GM19238 (cell line): Measurements from ENCODE around the gene VDR.
"Not testable (repeated sequence)": the region's sequence is repeated elsewhere in the genome, so short reads cannot be mapped to it uniquely, and the experiment has no call there.

Experiments used
- DNase-seq: peaks from one replicate; pipeline ENCODE4 v3.0.0; 2011; ENCODE audit warnings: low spot score; ENCODE audit not compliant: insufficient read length

VDR gene

DNA sequence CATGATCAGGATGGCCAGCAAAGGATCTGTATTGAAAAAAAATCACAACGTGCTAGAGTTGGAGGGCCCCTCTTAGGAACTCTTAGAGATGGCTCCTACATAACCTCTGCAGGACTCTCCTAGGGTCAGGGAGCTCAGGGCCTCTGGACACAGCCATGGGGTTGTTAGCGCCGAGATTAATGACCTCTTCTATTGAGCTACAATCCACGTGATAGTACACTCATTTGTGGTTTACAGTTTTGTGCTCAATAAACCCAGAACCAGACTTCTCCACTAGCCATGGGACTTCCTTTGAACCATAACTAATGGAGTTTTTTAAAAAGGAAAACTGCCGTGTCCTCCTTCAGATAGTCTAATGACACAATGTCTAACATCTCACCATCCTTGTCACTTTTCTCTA, 55.5 kb downstream of the VDR start:
- no peak for DNase-seq

DNA sequence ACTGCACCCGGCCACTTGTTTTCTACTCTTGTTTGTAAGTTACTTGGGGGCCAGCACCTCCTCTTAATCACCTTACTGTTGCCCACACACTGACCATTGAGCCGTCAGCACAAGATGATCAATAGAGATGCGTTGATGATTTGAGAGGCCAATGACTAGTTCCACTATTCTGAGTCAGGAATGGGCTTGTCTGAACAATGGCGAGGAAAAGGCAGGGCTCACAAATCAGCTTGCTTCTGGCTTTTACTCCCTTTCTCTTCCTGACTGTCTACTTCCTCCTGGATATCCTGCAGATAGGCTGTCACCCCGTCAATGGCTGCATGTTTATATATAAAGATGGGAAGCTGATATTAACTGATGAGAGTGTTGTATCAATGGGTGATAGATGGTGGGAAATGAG, 55.9 kb downstream of the VDR start:
- DNase-seq, result no peak

DNA sequence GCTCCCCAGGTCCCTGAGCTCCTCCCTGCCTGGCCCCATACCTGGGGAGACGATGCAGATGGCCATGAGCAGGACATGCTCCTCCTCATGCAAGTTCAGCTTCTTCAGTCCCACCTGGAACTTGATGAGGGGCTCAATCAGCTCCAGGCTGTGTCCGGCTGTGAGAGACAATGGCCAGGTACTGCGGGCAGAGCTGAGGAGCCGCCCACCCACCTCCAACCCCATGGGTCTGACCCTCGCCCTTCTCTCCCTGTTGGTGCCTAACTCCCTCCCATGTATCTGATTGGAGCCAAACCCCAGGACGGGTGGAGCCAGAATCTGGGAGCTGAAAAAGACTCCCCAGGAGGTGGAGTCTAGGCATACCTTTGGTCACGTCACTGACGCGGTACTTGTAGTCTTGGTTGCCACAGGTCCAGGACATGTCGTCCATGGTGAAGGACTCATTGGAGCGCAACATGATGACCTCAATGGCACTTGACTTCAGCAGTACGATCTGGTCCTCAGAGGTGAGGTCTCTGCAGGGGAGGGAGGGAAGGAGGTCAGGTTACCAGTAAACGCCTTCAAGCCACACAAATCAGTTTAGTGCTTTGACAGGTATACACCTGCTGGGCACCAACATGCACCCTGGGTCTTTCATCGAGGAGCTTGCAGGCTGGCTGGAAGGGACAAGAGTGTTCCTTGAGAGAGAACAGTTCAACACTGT, 58.3 kb downstream of the VDR start:
- DNase-seq, result no peak

DNA sequence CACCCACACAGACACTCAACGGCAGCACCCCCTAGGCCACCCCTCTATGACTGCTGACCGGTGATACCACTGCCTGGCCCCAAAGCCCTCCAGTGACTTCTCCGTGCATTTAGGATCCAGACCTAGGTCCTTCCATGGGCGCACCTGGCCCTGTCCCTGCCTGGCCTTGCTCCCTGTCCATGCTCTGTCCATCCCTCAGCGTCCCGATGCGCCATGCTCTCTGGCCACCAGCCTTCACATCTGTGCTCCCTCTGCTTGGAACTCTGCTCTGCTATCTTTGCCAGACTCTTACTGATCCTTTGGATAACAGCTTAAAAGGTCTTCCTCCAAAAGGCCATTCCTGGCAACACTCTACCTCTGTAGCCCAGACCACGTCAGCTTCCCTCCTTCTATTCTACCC, 59.7 kb downstream of the VDR start:
- DNase-seq, result no peak

DNA sequence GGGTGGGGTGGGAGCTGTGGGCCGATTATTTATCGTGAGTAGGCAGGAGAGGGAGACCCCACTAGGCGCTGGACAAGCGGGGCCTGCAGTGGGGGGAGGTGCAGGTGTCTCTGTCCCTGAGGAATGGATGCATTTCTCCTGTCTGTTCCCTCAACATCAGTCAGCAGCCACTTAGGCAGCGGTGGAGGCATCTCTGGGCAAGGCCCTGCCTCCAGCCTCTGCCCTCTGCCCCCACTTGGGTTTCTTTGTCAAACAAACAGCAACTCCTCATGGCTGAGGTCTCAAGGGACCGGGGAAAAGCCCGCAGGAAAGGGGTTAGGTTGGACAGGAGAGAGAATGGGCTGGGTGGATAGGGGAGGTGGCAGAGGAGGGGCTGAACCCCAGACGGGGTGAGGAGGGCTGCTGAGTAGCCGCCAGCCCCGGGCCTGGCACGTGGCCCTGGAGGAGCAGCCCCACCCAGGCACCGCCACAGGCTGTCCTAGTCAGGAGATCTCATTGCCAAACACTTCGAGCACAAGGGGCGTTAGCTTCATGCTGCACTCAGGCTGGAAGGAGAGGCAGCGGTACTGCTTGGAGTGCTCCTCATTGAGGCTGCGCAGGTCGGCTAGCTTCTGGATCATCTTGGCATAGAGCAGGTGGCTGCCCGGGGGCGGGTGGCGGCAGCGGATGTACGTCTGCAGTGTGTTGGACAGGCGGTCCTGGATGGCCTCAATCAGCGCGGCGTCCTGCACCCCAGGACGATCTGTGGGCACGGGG, 60.4 kb downstream of the VDR start:
- DNase-seq, result no peak

DNA sequence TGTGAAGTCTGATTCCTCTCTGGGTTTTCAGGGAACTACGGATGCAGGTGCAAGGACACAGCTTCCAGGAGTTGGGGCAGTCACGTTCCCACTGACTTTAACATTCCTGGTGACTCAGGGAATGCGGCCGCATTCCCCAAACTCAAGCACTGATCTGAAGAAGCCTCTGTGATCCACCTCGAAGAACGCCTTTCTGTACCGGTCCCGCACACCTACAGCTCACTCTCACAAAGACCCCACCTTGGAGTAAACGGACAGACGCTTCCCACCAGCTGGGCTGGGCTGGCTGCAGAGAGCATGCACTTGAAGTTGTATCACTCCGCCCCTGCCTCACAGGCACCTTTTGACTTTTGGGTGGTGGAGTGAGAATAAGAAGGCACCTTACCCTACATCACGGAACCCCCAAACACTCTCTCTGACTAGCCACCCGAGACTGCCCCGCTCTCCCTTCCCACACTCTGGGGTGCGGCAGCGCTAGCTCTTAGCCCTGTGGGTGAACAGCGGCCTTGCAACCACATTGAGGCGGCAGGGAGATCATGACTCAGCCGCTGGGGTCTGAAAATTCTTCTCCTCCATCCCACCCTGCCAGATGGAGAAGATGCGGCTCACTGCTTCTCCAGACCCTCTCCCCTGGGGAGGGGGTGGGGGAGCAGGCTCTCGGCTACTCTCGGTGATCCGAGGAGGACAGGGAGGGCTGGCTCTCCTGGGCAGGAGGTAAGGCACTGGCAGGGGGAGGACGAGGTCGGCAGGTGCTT, 61.4 kb downstream of the VDR start:
- DNase-seq, result no peak

DNA sequence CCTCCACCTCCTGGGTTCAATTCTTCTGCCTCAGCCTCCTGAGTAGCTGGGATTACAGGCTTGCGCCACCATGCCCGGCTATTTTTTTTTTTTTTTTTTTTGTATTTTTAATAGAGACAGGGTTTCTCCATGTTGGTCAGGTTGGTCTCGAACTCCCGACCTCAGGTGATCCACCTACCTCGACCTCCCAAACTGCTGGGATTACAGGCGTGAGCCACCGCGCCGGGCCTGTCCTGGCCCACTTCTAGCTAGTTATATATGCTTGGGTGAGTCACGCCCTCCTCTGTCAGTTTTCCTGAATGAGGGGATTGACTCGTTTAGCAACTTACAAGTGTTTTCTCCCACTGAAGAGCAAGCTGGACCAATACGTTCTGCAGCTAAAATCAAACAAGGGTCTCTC, 62.3 kb downstream of the VDR start:
- not testable (repeated sequence) for DNase-seq

DNA sequence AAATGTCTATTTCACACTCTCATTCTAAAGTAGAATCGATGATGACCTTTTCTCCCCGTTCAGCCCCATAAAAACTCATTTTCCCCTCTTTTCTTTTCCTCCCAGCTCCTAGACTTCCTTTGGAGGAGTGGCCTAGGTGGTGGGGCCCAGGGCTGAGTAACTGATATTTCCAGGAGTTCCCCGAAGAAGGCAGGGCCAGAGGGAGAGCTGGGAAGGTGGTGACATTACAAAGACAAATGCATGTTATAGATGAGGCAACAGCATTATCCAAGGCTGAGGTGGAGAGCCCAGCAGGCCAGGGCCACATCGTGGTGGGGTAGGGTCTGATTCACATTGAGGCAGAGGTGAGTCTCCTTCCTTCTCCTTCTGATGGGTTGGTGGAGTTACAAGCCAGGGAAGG, 62.9 kb downstream of the VDR start:
- DNase-seq, result no peak

DNA sequence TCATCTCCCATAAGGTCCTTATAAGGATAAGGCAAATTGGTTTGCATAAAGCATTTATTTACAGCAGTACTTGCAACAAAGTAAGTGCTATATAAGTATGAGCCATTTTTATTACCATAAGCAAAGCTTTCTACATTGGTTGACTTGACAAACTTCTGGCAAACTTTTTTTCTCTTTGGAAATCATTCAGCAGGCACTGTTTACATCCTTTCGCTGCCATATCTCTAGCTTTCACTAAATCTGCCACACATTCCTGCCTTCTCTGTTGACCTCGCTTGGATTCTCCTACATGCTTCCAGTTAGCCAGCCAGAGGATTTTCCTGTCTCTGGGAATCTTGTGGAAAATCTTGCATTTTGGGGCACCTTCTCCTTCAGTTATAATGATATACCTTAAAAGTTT, 63.3 kb downstream of the VDR start:
- no peak for DNase-seq

DNA sequence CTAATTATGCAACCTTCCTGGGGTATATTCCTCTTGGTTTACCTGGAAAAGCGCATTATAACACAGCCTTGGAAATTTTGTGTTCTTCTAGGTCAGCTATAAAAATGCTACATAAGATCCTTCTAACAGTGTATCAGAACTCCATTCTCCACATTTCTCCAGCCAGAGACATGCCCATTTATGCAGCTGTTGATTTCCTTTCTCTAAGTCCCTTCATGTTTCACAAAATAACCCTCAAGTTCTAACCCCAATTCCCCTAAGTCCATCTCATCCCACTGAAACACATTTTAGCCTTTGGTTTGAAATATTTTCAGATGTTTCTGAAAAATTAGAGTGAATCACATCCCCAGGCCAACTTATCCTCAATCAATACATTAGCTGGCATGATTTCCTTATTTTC, 64.2 kb downstream of the VDR start:
- DNase-seq, result no peak

DNA sequence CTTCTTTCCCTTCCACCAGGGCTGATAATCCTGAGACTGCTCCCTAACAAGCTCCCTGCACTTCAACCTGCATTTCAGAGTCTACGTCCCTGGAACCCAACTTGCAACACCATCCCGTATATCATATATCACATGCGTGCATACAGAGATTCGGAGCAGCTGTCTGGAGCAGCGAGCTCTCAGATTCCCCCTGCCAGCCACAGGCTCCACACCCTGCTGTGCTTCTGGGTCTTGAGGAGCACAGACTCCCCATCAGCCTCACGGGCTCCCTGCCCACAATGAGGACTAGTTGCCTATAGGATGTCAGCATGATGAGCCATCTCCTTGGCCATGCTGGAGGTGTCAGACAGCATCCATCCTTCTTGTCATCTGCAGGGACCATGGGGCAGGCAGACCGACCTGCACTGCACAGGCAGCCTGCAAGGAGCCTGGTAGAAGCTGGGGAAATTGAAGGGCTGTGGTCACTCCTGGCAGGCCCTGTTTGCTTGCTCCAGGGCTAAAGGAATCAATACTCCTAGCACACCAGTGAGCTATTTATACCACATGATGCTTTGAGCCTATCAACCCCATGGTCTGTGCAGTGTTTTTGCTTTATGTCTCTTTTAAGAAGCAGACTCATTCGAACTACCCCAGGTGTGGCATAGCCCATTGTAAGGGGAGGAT, 65.4 kb downstream of the VDR start:
- DNase-seq, result no peak

DNA sequence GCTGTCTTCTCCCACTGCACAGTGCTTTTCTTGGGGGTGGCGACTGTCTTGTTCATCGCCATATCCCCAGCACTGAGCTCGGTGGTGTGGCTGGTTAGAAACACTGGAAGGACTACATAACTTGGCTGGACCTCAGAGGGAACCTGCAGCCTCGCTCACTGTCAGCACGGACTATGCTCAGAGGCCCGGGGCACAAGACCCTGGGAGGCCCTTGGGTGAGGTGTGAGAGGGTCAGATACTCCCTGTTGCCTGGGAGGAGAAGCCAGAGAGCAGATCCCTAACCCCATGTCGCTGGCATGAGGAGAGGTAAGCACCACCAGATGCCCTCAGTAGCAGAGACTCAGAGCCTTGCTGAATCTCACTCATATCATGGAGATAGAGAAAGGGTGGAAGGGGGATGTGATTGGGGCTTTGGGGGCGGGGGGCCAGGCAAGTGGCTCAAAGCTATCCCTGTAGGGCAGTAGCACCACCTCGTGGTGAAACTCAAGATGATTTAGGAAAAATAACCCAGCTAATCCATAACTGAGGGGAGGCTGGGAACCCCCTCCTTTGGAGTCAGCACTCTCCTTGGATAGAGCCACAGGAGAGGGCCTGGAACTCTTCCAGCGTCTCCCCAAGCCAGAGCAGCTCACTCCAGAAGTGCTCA, 66.4 kb downstream of the VDR start:
- DNase-seq, result no peak

DNA sequence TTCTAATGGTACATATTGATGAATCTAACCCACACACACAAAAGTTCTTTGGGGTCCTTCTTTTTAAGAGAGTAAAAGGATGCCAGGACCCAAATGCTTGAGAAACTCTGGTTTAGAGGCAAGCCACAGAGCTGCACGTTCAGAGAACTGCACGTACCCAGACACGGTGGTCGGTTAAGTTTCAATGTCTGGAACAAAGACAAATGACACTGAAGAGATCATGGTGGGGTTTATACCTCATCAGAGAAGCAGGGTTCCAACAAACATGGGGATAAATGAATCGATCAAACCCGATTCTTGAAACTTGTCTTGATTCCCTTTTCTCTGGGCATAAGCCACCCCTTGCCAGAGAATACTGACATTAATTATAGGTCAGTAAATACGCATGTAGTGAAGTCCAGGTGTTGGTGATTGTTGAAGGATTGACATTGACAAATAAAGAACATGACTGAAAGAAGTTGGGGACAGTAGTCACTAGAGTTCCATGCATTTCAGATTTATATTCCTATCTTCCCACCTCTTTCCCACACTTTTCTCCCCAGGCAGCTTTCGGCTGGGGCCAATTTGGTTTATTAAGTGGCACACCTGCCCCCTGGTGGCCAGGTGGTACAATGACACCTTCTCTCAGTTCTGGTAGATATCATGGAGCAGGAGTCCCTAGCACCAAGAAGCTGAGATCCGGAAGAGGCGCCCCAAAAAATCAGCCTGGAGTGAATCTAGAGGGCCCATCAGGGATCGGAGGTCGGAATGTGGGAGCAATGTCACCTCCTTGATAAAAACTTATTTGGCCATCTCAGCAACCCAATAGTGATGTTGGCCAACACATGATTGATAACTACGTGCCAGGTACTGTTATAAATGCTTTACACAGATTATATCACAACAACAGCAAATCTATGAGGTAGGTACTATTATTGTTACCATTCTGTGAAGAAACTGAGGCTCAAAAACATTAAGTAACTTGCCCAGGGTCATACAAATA, 67.3 kb downstream of the VDR start:
- peak; percentile 58 for DNase-seq

DNA sequence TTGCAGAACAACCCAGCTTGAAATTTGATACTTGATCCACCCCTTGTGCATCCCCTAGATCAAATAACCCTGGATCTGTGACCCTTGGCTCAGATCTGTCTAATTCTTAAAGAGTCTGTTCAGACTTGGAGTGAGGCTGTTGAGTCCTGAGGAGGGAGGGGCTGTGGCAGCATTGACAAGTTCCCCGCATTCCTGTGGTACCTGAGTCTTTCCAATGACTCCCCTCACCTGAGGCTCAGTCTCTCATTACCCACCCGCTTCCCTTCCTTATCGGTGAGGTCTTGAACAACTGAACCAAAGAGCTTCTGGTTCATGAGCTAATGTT, 69.0 kb downstream of the VDR start:
- DNase-seq, result no peak

DNA sequence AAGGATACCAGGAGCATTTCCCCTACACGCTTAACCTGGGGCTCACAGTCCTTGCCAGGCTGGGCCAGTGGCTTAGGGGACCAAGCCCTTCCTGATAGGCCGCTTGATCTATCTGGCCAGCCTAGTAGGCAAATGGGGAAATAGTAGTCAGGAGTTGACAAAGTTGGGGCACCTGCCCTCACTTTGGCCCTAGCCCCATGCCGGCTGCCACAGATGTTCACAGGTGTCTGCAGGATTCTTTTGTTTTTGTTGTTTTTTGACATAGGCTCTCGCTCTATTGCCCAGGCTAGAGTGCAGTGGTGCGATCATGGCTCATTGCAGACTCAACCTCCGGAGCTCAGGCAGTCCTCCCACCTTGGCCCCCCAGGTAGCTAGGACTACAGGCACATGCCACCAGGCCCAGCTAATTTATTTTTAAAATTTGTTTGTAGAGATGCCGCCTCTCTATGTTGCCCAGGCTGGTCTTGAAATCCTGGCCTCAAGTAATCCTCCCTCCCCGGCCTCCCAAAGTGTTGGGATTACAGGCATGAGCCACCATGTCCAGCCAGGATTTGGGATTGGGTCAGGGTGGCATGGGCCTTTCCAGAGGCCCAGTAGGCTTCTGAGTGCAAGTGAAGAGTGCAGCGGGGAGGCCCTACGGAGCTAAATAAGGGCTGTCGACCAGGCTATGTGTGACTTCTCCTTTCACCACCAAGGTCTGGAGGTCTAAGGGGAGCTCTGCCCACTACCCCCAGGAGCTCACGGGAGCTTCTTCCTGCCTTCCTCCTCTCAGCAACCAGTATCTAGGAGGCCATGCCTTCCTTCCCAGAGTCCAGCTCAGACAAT, 69.6 kb downstream of the VDR start:
- no peak for DNase-seq

DNA sequence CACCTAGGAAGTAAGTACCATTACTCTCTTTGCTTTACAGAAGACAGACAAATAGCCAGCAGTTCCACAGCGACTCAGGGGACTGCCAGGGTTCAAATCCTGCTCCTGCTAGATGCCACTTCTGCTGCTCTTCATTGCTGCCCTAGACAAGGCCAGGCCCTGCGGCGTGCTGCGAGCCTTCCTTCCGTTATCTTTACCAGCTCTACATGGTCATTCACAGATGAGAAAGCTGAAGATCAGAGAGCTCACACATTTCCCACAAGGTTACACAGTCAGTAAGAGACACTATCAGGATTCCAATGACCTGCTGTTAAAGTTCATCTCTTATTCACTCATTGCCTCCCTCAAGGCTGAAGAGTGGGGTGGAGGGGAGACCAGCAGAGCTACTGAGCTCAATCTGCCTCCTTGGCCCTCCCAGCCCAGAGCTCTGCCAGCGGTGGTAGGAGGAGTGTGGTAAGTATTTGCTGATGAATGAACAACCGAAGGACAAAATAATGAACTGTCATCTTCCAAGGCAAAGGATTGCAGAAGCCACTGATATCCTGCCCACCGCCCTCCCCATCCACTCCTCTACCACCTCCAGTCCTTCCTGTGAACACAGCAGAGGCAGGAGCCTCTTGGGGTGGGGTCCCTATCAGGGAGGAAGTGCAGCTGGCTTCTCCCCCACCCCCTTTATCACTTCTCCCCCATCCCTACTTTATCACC, 70.4 kb downstream of the VDR start:
- no peak for DNase-seq

DNA sequence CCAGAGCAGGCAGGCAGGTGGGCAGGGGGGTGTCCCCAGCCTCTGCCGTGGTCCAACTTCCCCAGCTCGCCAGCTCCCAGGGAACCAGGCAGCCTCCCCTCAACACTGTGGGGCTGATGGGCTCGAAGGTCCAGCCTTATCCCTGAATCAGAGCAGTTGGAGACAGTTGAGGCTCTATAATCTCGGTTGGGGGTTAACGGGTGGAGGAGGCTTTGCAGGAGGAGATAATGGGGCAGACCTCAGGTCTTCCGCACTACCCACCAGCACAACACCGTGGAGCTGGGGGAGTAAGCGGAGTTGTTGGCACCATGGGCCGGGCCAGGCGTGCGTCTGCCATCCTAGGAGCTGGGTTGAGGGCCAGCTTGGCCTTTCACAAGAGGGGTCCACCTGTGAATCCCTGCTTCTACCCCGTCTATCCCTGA, 71.2 kb downstream of the VDR start:
- DNase-seq, result no peak

DNA sequence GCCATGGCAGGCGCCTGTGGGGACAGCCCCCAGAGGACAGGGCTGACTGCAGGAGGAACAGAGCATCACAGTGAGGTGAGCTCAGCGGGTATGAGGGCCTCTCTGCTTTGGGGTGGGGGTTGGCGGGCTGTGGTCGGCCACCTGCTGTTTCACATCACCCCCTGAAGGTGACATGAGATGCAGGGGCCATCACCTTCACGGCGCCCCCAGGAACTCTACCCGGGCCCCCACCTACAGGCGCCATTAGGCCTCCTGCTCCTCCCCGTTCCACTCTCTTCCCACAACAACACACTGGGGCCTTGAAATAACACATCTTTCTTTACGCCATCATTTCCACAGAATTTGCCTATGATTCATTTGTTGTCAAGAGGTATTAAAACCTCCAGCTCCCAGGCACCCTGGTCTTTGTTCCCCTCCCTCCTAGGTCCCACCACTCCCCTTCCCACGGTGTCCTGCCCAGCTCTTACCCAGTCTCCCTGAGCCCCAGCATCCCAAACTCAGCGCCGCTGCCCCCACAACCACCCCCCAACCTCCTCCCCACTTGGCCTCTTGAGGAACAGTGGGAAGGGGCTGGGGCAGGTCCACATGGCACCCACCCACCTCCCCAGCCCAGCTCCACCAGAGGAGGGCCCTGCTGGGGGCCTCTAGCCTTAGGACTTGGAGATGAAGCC, 72.4 kb downstream of the VDR start:
- DNase-seq, result no peak
